Transverse colon (tissue), 4 donors: ENCODE measurements around the gene FAM13A.

Experiments
- CTCF ChIP-seq, 5 experiments: fragments of 200-600 bp in 3 of 5; fragments of 450-650 bp in 2 of 5; sonication (generic) in 3 of 5; IDR thresholded peaks; 1 replicate in 2 of 5; 2 replicates in 3 of 5; pipeline ENCODE4 v1.5.1; 2016 to 2017; ENCODE audit warnings: antibody characterized with exemption in 5 of 5, inconsistent platforms in 3 of 5, mild to moderate bottlenecking in 2 of 5, moderate library complexity in 1 of 5
- POLR2A ChIP-seq: fragments of 450-650 bp; IDR thresholded peaks from one replicate; pipeline ENCODE4 v1.6.1; 2016; ENCODE audit warnings: antibody characterized with exemption, mild to moderate bottlenecking, moderate library complexity
- POLR2AphosphoS5 ChIP-seq, 3 donors: sonication (generic); formaldehyde crosslinking; IDR thresholded peaks; one replicate each; pipeline ENCODE4 v1.6.1; 2016; ENCODE audit warnings: antibody characterized with exemption in 3 of 3

GRCh38 chr4:88843067-88843685, 213.8 kb downstream of the FAM13A start:
- TF ChIP-seq CTCF (IDR thresholded peaks at IDR 0.05) = no peak
- TF ChIP-seq POLR2AphosphoS5 (IDR thresholded peaks at IDR 0.05) = no peak
- TF ChIP-seq POLR2A = no peak
